PC-3 (cell line): Measurements from ENCODE around the gene RTN4. TPM values are rescaled to one million over a fixed set of nuclear protein-coding genes. Genes with fewer than 3 reads are reported as not detected.

Source experiments
- ATAC-seq: fragments of 200-7000 bp; cut with Tn5 transposase; 2 replicates; pipeline ENCODE4 v1.9.1; 2020; ENCODE audit warnings: mild to moderate bottlenecking, moderate library complexity
- BruUV-seq: library from RNA; stranded (reverse); fragments of 400-500 nt; replicated peaks from 2 replicates; lab custom pipeline; 2021; lab: Mats Ljungman, UMichigan
- CTCF ChIA-PET: fragments of 300-600 bp; sonication (Branson Sonifier 250); formaldehyde crosslinking; loops from one replicate; lab custom pipeline; 2022; ENCODE audit warnings: antibody characterized with exemption; lab: Charles Lee
- POLR2A ChIA-PET: fragments of 300-600 bp; sonication (Branson Sonifier 250); formaldehyde crosslinking; loops from one replicate; lab custom pipeline; 2022; ENCODE audit warnings: antibody characterized with exemption; ENCODE audit not compliant: unreplicated experiment; lab: Charles Lee
- DNase-seq: peaks from one replicate; pipeline ENCODE4 v3.0.0-alpha.2; 2015
- H2AFZ ChIP-seq: fragments of 300-600 bp; sonication (generic); 2 replicates; pipeline ENCODE4 v1.6.0; 2016; ENCODE audit warnings: antibody characterized with exemption, low read length
- H3F3A ChIP-seq: fragments of 300-600 bp; sonication (generic); one replicate; pipeline ENCODE4 v1.6.0; 2017; ENCODE audit warnings: antibody characterized with exemption, low read length, control low read depth, mild to moderate bottlenecking; ENCODE audit not compliant: unreplicated experiment
- H3K27ac ChIP-seq: fragments of 300-600 bp; sonication (generic); 2 replicates; pipeline ENCODE4 v1.5.1; 2016; ENCODE audit warnings: mild to moderate bottlenecking, low read length
- H3K27me3 ChIP-seq: fragments of 300-600 bp; sonication (generic); 2 replicates; pipeline ENCODE4 v1.6.1; 2016; ENCODE audit warnings: low read length, mixed read lengths
- H3K36me3 ChIP-seq: fragments of 300-600 bp; sonication (generic); 2 replicates; pipeline ENCODE4 v1.6.1; 2016; ENCODE audit warnings: low read depth, mixed run types, low read length, mixed read lengths
- H3K4me1 ChIP-seq: fragments of 300-600 bp; sonication (generic); 2 replicates; pipeline ENCODE4 v1.5.1; 2016; ENCODE audit warnings: low read length; ENCODE audit not compliant: insufficient read depth
- H3K4me2 ChIP-seq: fragments of 300-600 bp; sonication (generic); 2 replicates; pipeline ENCODE4 v1.6.0; 2016; ENCODE audit warnings: low read length
- H3K4me3 ChIP-seq: fragments of 300-600 bp; sonication (generic); 2 replicates; pipeline ENCODE4 v1.5.1; 2016; ENCODE audit warnings: mild to moderate bottlenecking, low read length, mixed read lengths
- H3K79me2 ChIP-seq: fragments of 300-600 bp; sonication (generic); 2 replicates; pipeline ENCODE4 v1.6.1; 2017; ENCODE audit warnings: low read length, mixed read lengths
- H3K9ac ChIP-seq: fragments of 300-600 bp; sonication (generic); 2 replicates; pipeline ENCODE4 v1.6.0; 2016; ENCODE audit warnings: mild to moderate bottlenecking, low read length
- H3K9me2 ChIP-seq: fragments of 300-600 bp; sonication (generic); replicated peaks from 2 replicates; pipeline ENCODE4 v1.6.1; 2016; ENCODE audit warnings: mixed run types, low read length, mixed read lengths
- H3K9me3 ChIP-seq: fragments of 300-600 bp; sonication (generic); 2 replicates; pipeline ENCODE4 v1.6.1; 2016; ENCODE audit warnings: low read length, mixed read lengths
- H4K20me1 ChIP-seq: fragments of 300-600 bp; sonication (generic); 2 replicates; pipeline ENCODE4 v1.6.1; 2016; ENCODE audit warnings: low read length, mixed read lengths
- EZH2 ChIP-seq: fragments of 300-600 bp; sonication (generic); IDR thresholded peaks from one replicate; pipeline ENCODE4 v1.6.1; 2017; ENCODE audit warnings: antibody characterized with exemption, mild to moderate bottlenecking, low read length; ENCODE audit not compliant: unreplicated experiment
- EZH2phosphoT487 ChIP-seq: fragments of 300-600 bp; sonication (generic); IDR thresholded peaks from 2 replicates; pipeline ENCODE4 v1.6.1; 2018; ENCODE audit warnings: mild to moderate bottlenecking, antibody characterized with exemption, low read length, borderline replicate concordance
- intact Hi-C: fragments of 100-400 bp; cut with micrococcal nuclease; formaldehyde crosslinking; loops from 2 replicates; pipeline ENCODE4 v1.9.0; 2023
- total RNA-seq: library from RNA; depleted of rRNA; stranded (reverse); fragments of >200 nt; gene quantifications from 2 replicates; pipeline ENCODE4 v1.2.3, GENCODE V29; 2014
- TF ChIP-seq, protein P1 (sequence below): fragments of 300-600 bp; sonication (generic); conservative IDR thresholded peaks from 2 replicates; pipeline ENCODE4 v1.5.1; 2017; ENCODE audit warnings: antibody characterized with exemption, low read depth, mild to moderate bottlenecking, low read length

Gene RTN4
- total RNA-seq, 1 experiment from 2014 or later: 150 TPM

DNA sequence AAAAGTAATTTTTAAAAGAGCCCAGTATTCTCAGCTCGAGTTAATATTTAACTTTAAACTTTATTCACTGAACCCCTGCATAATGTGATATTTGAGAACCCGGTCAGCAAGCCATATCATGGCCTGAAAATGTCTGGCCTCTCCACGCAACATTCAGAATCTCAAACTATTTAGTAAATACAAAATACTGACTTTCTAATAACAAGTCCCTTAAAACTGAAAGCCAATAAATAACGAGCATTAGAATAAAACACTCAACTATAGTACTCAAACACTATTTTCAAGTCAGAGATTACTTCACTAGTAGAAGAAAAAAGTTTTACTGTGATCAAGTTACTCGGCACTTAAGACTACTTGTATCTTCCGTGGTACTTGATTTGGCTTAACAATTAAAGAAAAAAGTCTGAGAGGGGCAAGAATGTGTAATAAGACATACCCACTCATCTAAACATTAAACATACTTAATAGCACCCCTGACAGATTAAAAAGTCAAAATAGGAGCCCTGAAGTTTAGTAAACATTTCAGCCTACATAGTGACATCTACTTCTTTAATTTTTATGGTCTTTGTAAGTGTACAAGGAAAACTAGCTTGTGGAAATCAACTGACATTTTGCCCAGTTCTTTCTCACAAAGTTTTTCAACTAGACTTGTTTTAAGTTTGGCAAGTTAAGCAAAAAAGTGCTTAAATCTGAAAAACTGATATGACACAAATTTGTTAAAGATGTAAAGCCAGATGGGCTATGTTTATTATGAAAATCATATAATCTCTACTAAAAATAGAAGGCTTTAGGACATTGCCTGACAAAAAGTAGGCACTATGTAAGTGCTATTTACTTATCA, 38.2 kb downstream of the RTN4 start:
- CTCF ChIA-PET: interaction anchor here (0.7 to 2.6 kb wide), 2 partner anchors 112 to 156 kb away, joined by 3 to 20 read pairs; no protein-coding TSS in a partner anchor
- peaks cover 62% of the 10 kb centered on the region for H4K20me1 ChIP-seq

DNA sequence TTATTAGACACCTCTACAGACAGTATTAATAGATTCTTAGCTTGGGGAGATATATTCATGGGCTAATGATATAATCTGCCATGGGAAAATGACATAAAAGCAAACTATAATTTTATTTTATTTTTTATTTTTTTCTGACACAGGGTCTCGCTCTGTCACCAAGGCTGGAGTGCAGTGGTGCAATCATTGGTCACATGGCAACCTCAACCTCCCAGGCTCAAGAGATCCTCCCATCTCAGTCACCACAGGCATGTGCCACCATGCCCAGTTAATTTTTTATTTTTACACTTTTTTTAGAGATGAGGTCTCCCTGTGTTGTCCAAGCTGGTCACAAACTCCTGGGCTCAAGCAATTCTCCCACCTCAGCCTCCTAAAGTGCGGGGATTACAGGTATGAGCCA, 39.3 kb downstream of the RTN4 start:
- H3K4me2 ChIP-seq: 0 out of 2 replicates have a peak overlapping the region, but pooled peaks have one; percentile 50
- no peaks in the 10 kb centered on the region for H3K36me3 ChIP-seq
- no TSS peak for BruUV-seq
- H4K20me1 ChIP-seq: peaks cover 67% of the 10 kb centered on the region
- H3K4me3 ChIP-seq: no peak overlapping the region
- no peak overlapping the region for H3K27ac ChIP-seq
- H3K9ac ChIP-seq: no peak overlapping the region
- H3K4me1 ChIP-seq: peaks cover 61% of the 10 kb centered on the region
- H3K79me2 ChIP-seq: peaks cover 100% of the 10 kb centered on the region
- H3K9me3 ChIP-seq: no peaks in the 10 kb centered on the region
- DNase-seq (no peak), ATAC-seq (no peak)
- no peaks in the 10 kb centered on the region for H3F3A ChIP-seq
- no peaks in the 10 kb centered on the region for H3K9me2 ChIP-seq
- no peaks in the 10 kb centered on the region for H3K27me3 ChIP-seq
- intact Hi-C loops: loop anchor here (5.0 to 10.0 kb wide), 2 partner anchors 39 to 286 kb away; partner anchors contain the start of gene EML6
- TF ChIP-seq, protein P1, sequence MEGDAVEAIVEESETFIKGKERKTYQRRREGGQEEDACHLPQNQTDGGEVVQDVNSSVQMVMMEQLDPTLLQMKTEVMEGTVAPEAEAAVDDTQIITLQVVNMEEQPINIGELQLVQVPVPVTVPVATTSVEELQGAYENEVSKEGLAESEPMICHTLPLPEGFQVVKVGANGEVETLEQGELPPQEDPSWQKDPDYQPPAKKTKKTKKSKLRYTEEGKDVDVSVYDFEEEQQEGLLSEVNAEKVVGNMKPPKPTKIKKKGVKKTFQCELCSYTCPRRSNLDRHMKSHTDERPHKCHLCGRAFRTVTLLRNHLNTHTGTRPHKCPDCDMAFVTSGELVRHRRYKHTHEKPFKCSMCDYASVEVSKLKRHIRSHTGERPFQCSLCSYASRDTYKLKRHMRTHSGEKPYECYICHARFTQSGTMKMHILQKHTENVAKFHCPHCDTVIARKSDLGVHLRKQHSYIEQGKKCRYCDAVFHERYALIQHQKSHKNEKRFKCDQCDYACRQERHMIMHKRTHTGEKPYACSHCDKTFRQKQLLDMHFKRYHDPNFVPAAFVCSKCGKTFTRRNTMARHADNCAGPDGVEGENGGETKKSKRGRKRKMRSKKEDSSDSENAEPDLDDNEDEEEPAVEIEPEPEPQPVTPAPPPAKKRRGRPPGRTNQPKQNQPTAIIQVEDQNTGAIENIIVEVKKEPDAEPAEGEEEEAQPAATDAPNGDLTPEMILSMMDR: no peak
- TF ChIP-seq EZH2: no peak
- TF ChIP-seq EZH2phosphoT487: no peak
- ChIA-PET POLR2A (no interaction called here), CTCF (no interaction called here)
- no peak overlapping the region for H2AFZ ChIP-seq

More for the DNA sequence above, 38.2 kb downstream of the RTN4 start:
- intact Hi-C loops: loop anchor here (2.0 to 10.0 kb wide), 3 partner anchors 27 to 287 kb away; partner anchors contain the start of gene EML6
- Histone ChIP-seq H3K9me3 (no peaks in the 10 kb centered on the region), H2AFZ (no peak overlapping the region), H3K27ac (peak overlapping the region; percentile 3), H3F3A (no peaks in the 10 kb centered on the region), H3K9ac (0 out of 2 replicates have a peak overlapping the region, but pooled peaks have one; percentile 2), H3K36me3 (no peaks in the 10 kb centered on the region), H3K4me1 (peaks cover 64% of the 10 kb centered on the region), H3K4me2 (peak overlapping the region; percentile 50), H3K9me2 (no peaks in the 10 kb centered on the region), H3K4me3 (no peak overlapping the region; the same call in 1 of the 2 replicates), H3K27me3 (no peaks in the 10 kb centered on the region), H3K79me2 (peaks cover 100% of the 10 kb centered on the region)
- TF ChIP-seq EZH2phosphoT487 (no peak), EZH2 (no peak)
- TF ChIP-seq, protein P1: no peak
- POLR2A ChIA-PET: no interaction called here
- no TSS peak for BruUV-seq
- DNase-seq (no peak), ATAC-seq (no peak)
